SH-SY5Y (cell line): ENCODE results near the gene PVRIG.

Source experiments
- GATA2 ChIP-seq: IDR thresholded peaks from 2 replicates; pipeline ENCODE4 v1.6.1; 2011; ENCODE audit warnings: mild to moderate bottlenecking, low read depth, low read length
- GATA3 ChIP-seq: IDR thresholded peaks from 2 replicates; pipeline ENCODE4 v1.6.1; 2011; ENCODE audit warnings: low read depth, mild to moderate bottlenecking, low read length, moderate library complexity

- TF ChIP-seq GATA3 (no peak), GATA2 (no peak)
Observed at GRCh38 chr7:100185726-100186125, 34.0 kb upstream of the PVRIG start.
